Adipocyte (in vitro differentiated cells): ENCODE data around the gene OAS1.

Experiments used
- DNase-seq: peaks from one replicate; pipeline ENCODE4 v3.0.0-alpha.2; 2015; ENCODE audit warnings: low read depth
- H3K27me3 ChIP-seq: replicated peaks from 2 replicates; pipeline ENCODE4 v1.7.0; 2013; ENCODE audit warnings: mild to moderate bottlenecking, low read length, moderate library complexity; ENCODE audit not compliant: control insufficient read depth, insufficient read depth
- H3K36me3 ChIP-seq: 2 replicates; pipeline ENCODE4 v1.7.0; 2013; ENCODE audit warnings: low read length, mild to moderate bottlenecking, moderate library complexity; ENCODE audit not compliant: control insufficient read depth, insufficient read depth, severe bottlenecking
- H3K4me1 ChIP-seq: 2 replicates; pipeline ENCODE4 v1.7.0; 2013; ENCODE audit warnings: mild to moderate bottlenecking, low read length, moderate library complexity; ENCODE audit not compliant: control insufficient read depth, insufficient read depth
- H3K4me3 ChIP-seq: 2 replicates; pipeline ENCODE4 v1.7.0; 2013; ENCODE audit warnings: mild to moderate bottlenecking, low read length, moderate library complexity
- H3K9ac ChIP-seq: 2 replicates; pipeline ENCODE4 v1.7.0; 2013; ENCODE audit warnings: mild to moderate bottlenecking, low read length, moderate library complexity
- H3K9me3 ChIP-seq: 2 replicates; pipeline ENCODE4 v1.7.0; 2013; ENCODE audit warnings: mild to moderate bottlenecking, low read length, moderate library complexity; ENCODE audit not compliant: control insufficient read depth

OAS1 gene

DNA sequence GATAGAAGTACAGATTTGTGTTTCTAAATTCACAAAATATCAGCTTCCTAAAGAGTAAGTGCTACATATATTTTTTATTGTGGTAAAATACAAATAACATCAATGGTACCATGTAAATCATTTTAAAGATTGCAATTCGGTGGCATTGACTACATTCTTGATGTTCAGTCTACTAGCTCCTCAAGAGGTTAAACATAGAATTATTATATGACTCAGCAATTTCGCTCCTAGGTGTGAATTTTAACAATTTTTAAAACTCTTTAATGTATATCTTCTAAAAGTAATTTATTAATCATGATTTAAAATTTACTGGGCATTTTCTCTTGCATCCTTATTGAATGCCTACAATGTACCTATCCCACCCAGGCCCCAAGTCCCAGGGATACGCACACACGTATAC lies 29.8 kb upstream of the OAS1 start:
- H3K4me3 ChIP-seq = no peak overlapping the region
- no peak for DNase-seq
- H3K9ac ChIP-seq = no peak overlapping the region
- H3K36me3 ChIP-seq = no peaks in the 10 kb centered on the region
- H3K4me1 ChIP-seq = no peaks in the 10 kb centered on the region
- peaks cover 72% of the 10 kb centered on the region for H3K27me3 ChIP-seq
- H3K9me3 ChIP-seq = no peaks in the 10 kb centered on the region

- no peaks in the 10 kb centered on the region for H3K4me1 ChIP-seq
- H3K9ac ChIP-seq = no peak overlapping the region
- no peaks in the 10 kb centered on the region for H3K36me3 ChIP-seq
- no peak overlapping the region for H3K4me3 ChIP-seq
- DNase-seq = no peak
- H3K27me3 ChIP-seq = peaks cover 63% of the 10 kb centered on the region
- H3K9me3 ChIP-seq = no peaks in the 10 kb centered on the region
Measured at GRCh38 chr12:112878488-112878887, 28.3 kb upstream of the OAS1 start.

GRCh38 chr12:112879191-112879705 lies 27.5 kb upstream of the OAS1 start:
- Histone ChIP-seq H3K4me3 (no peak overlapping the region), H3K9ac (no peak overlapping the region), H3K4me1 (no peaks in the 10 kb centered on the region), H3K27me3 (peaks cover 55% of the 10 kb centered on the region), H3K36me3 (no peaks in the 10 kb centered on the region), H3K9me3 (no peaks in the 10 kb centered on the region)
- no peak for DNase-seq

- Histone ChIP-seq H3K4me1 (no peaks in the 10 kb centered on the region), H3K36me3 (no peaks in the 10 kb centered on the region), H3K27me3 (peaks cover 45% of the 10 kb centered on the region), H3K9ac (no peak overlapping the region), H3K9me3 (peaks cover 8% of the 10 kb centered on the region), H3K4me3 (no peak overlapping the region)
- no peak for DNase-seq
Measured at GRCh38 chr12:112881602-112882001, 25.2 kb upstream of the OAS1 start.

DNA sequence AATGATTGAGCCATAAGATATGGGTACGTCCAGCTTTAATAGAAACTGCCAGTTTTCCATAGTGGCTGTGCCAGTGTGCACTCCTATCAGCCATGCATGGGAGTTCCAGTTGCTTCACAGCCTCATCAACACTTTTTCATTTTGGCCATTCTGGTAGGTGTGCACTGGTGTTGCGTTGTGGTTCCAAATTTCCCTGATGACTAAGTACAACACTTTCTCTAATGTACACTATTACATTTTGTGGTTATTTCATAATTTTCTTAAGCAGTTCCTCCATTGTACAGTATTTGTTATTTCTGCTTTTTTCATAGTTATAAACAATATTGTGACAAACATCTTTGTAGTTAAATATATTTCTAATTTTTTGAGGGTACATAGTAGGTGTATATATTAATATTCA lies 21.5 kb upstream of the OAS1 start:
- DNase-seq = no peak
- H3K27me3 ChIP-seq = peaks cover 29% of the 10 kb centered on the region
- no peak overlapping the region for H3K9ac ChIP-seq
- H3K4me1 ChIP-seq = no peaks in the 10 kb centered on the region
- no peaks in the 10 kb centered on the region for H3K36me3 ChIP-seq
- H3K4me3 ChIP-seq = no peak overlapping the region
- H3K9me3 ChIP-seq = peaks cover 14% of the 10 kb centered on the region

DNA sequence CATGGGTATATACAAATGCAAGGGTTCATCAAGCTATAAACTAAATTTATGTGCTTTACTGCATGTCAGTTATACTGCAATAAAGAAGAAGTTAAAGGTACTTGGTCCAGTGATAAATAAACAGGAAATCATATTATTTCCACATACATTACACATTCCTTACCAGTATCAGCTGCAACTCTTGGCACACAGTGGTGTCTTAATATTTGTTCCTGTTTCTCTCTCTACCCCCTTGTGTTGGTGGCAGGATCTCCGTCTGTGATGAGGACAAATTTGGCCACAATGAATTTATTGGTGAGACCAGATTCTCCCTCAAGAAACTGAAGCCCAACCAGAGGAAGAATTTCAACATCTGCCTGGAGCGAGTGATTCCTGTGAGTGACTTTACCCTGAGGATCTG lies 19.2 kb upstream of the OAS1 start:
- no peak for DNase-seq
- Histone ChIP-seq H3K4me1 (no peaks in the 10 kb centered on the region), H3K4me3 (no peak overlapping the region), H3K9me3 (peaks cover 14% of the 10 kb centered on the region), H3K27me3 (peaks cover 41% of the 10 kb centered on the region), H3K9ac (no peak overlapping the region), H3K36me3 (no peaks in the 10 kb centered on the region)

- H3K4me1 ChIP-seq = no peaks in the 10 kb centered on the region
- peaks cover 46% of the 10 kb centered on the region for H3K27me3 ChIP-seq
- H3K4me3 ChIP-seq = no peak overlapping the region
- no peak for DNase-seq
- H3K36me3 ChIP-seq = no peaks in the 10 kb centered on the region
- H3K9ac ChIP-seq = no peak overlapping the region
- peaks cover 6% of the 10 kb centered on the region for H3K9me3 ChIP-seq
Measured at GRCh38 chr12:112891093-112892024, 15.4 kb upstream of the OAS1 start.

- no peak overlapping the region for H3K4me3 ChIP-seq
- no peak for DNase-seq
- H3K36me3 ChIP-seq = no peaks in the 10 kb centered on the region
- no peak overlapping the region for H3K9ac ChIP-seq
- no peaks in the 10 kb centered on the region for H3K4me1 ChIP-seq
- H3K27me3 ChIP-seq = peaks cover 52% of the 10 kb centered on the region
- no peaks in the 10 kb centered on the region for H3K9me3 ChIP-seq
Measured at GRCh38 chr12:112892856-112893255, 13.9 kb upstream of the OAS1 start.

GRCh38 chr12:112894128-112894527 lies 12.6 kb upstream of the OAS1 start:
- Histone ChIP-seq H3K9ac (no peak overlapping the region), H3K4me1 (no peaks in the 10 kb centered on the region), H3K9me3 (no peaks in the 10 kb centered on the region), H3K36me3 (no peaks in the 10 kb centered on the region), H3K27me3 (peaks cover 56% of the 10 kb centered on the region), H3K4me3 (no peak overlapping the region)
- DNase-seq = no peak

- Histone ChIP-seq H3K27me3 (peaks cover 34% of the 10 kb centered on the region), H3K9me3 (no peaks in the 10 kb centered on the region), H3K4me3 (no peak overlapping the region), H3K36me3 (no peaks in the 10 kb centered on the region), H3K9ac (no peak overlapping the region), H3K4me1 (peaks cover 13% of the 10 kb centered on the region)
- no peak for DNase-seq
Measured at GRCh38 chr12:112898380-112898779, 8.4 kb upstream of the OAS1 start.

- H3K36me3 ChIP-seq = no peaks in the 10 kb centered on the region
- peaks cover 31% of the 10 kb centered on the region for H3K4me1 ChIP-seq
- H3K9me3 ChIP-seq = no peaks in the 10 kb centered on the region
- H3K9ac ChIP-seq = no peak overlapping the region
- peak; percentile 46 for DNase-seq
- H3K4me3 ChIP-seq = no peak overlapping the region
- peaks cover 33% of the 10 kb centered on the region for H3K27me3 ChIP-seq
Measured at GRCh38 chr12:112900298-112901145, 6.2 kb upstream of the OAS1 start.
